ENCODE measurements around the gene PPP1R14B. TPM values are rescaled to one million over a fixed set of nuclear protein-coding genes. Genes with fewer than 3 reads are reported as not detected.

The PPP1R14B gene
- total RNA-seq, 1 experiment from 2014 or later = 1,496 TPM

GRCh38 chr11:64234647-64235379 lies 11.9 kb downstream of the PPP1R14B start:
- no peak overlapping the region for H3K9ac ChIP-seq (ENCODE audit: low read length)
- POLR2A ChIA-PET (ENCODE audit: unreplicated experiment) = interaction anchor here (0.5 kb wide), 1 partner anchor 883 kb away, joined by 4 read pairs; the partner anchor contains the start of gene ZNHIT2
- DNase-seq (peak; percentile 59), ATAC-seq (peak; percentile 32)
- H3K9me3 ChIP-seq (ENCODE audit: low read length) = no peaks in the 10 kb centered on the region
- H3K27me3 ChIP-seq (ENCODE audit: low read length) = no peaks in the 10 kb centered on the region
- H3F3A ChIP-seq (ENCODE audit: low read length, unreplicated experiment) = peaks cover 7% of the 10 kb centered on the region
- intact Hi-C loops (cut with micrococcal nuclease) = loop anchor here (5.0 kb wide), 1 partner anchor 48 kb away; the partner anchor contains the start of gene STIP1
- H4K20me1 ChIP-seq (ENCODE audit: low read length) = no peaks in the 10 kb centered on the region
- H3K27ac ChIP-seq (ENCODE audit: low read length) = no peak overlapping the region
- H3K36me3 ChIP-seq (ENCODE audit: low read depth, low read length) = no peaks in the 10 kb centered on the region; the same call in 1 of the 2 replicates
- H3K4me2 ChIP-seq (ENCODE audit: low read length) = peak overlapping the region; percentile 94
- H3K4me1 ChIP-seq (ENCODE audit: insufficient read depth, low read length) = peaks cover 48% of the 10 kb centered on the region
- H3K4me3 ChIP-seq (ENCODE audit: low read length) = peak overlapping the region; percentile 82
- CTCF ChIA-PET = no interaction called here
- TF ChIP-seq EZH2 (IDR thresholded peaks at IDR 0.05; ENCODE audit: low read length, unreplicated experiment) (no peak), EZH2phosphoT487 (IDR thresholded peaks at IDR 0.05; ENCODE audit: borderline replicate concordance, low read length) (no peak), CTCF (conservative IDR thresholded peaks at IDR 0.05; ENCODE audit: low read depth, low read length) (no peak)
- peak overlapping the region; percentile 69 for H2AFZ ChIP-seq (ENCODE audit: low read length)
- no peaks in the 10 kb centered on the region for H3K9me2 ChIP-seq (replicated peaks; ENCODE audit: low read length)
- no TSS peak for BruUV-seq (replicated peaks)
- H3K79me2 ChIP-seq (ENCODE audit: low read length) = peaks cover 11% of the 10 kb centered on the region; the same call in 1 of the 2 replicates

DNA sequence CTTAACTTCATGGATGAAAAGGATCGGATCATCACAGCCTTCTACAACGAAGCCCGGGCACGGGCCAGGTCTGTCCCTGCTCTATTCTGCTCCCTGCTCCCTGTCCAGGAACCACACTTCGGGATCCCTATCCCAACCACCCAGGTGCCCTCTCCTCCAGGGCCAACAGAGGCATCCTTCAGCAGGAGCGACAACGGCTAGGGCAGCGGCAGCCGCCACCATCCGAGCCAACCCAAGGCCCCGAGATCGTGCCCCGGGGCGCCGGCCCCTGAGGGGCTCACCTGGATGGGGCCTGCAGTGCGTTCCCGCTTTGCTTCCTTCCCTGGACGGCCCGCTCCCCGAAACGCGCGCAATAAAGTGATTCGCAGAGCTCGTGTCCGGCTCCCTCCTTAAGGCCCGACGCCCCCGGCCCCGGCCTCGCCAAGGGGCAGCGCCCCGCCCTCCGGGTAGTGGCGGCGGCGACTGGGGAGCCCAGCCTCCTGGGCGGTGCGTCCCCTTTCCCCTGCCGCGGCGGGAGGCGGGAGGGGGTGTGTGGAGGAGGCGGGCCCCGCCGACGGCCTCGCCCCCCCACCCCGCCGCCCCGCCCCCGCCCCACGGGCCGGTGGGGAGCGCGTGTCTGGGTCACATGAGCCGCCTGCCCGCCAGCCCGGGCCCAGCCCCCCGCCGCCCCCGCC lies 12.7 kb downstream of the PPP1R14B start, which contains the start of gene VEGFB:
Gene VEGFB, plus strand, starts transcription at position 672 of the 674 bp plus-strand sequence. CDS start 250 bp downstream, outside the sequence.
- Histone ChIP-seq H4K20me1 (ENCODE audit: low read length) (no peaks in the 10 kb centered on the region), H2AFZ (ENCODE audit: low read length) (peak within 1 kb of the TSS; percentile 69), H3K4me2 (ENCODE audit: low read length) (peak within 1 kb of the TSS; percentile 94), H3K9ac (ENCODE audit: low read length) (peak within 1 kb of the TSS; percentile 26; the same call in 1 of the 2 replicates), H3F3A (ENCODE audit: low read length, unreplicated experiment) (peaks cover 5% of the 10 kb centered on the region), H3K36me3 (ENCODE audit: low read depth, low read length) (no peaks in the 10 kb centered on the region; the same call in 1 of the 2 replicates), H3K27me3 (ENCODE audit: low read length) (no peaks in the 10 kb centered on the region), H3K9me2 (replicated peaks; ENCODE audit: low read length) (no peaks in the 10 kb centered on the region), H3K27ac (ENCODE audit: low read length) (no peak within 1 kb of the TSS), H3K9me3 (ENCODE audit: low read length) (no peaks in the 10 kb centered on the region), H3K4me1 (ENCODE audit: insufficient read depth, low read length) (peaks cover 47% of the 10 kb centered on the region), H3K79me2 (ENCODE audit: low read length) (peaks cover 11% of the 10 kb centered on the region; the same call in 1 of the 2 replicates), H3K4me3 (ENCODE audit: low read length) (peak within 1 kb of the TSS; percentile 82)
- ChIA-PET POLR2A (ENCODE audit: unreplicated experiment) (no interaction called here), CTCF (no interaction called here)
- intact Hi-C loops (cut with micrococcal nuclease) = loop anchor here (5.0 kb wide), 1 partner anchor 47 kb away; the partner anchor contains the start of gene STIP1
- DNase-seq = peak; percentile 69
- peak; percentile 42 for ATAC-seq
- BruUV-seq (replicated peaks) = TSS peak; percentile 39
- no peak for TF ChIP-seq CTCF (conservative IDR thresholded peaks at IDR 0.05; ENCODE audit: low read depth, low read length)
- no peak for TF ChIP-seq EZH2 (IDR thresholded peaks at IDR 0.05; ENCODE audit: low read length, unreplicated experiment)
- TF ChIP-seq EZH2phosphoT487 (IDR thresholded peaks at IDR 0.05; ENCODE audit: borderline replicate concordance, low read length) = no peak
